ENCODE data around the gene FRMD3.
"Not testable (repeated sequence)": the region's sequence is repeated elsewhere in the genome, so short reads cannot be mapped to it uniquely, and the experiment has no call there.

Gene FRMD3

DNA sequence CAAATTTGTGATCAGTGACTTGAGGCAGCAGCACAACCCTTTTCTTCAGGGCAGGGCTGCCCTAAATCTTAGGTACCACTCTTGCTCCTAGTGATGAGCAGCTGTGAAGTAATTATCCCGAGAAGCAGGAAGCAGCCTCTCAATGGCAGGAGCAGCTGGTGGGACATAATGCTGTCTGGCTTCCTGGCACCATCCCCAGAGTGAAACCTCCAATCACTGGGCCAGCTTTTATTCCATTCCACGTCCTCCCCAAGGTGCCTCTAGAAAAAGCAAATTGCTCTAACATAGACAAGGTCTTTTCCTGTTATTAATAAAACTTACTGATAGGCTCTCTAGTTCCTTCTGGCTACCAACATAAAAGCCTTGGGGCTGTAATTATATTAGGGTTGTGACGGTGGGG is 154.0 kb downstream of the FRMD3 start:
- no peak for DNase-seq

DNA sequence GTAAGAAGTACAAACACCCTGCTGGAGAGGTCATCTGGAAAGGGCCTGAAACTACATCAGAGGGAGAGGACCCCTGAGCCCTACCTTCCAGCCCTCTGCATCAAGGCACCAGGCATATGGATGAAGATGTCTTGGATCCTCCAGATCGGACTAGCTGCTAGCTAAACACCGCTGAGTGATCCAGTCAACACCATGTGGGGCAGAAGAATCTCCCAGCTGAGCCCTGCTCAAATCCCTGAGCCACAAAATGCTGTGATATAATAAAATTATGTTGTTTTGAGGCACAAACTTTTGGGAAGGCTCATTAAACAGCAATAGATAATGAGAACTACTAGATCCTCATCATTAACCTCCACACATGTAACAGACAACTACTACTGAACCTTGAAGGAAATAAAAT is 155.2 kb downstream of the FRMD3 start:
- no peak for DNase-seq

DNA sequence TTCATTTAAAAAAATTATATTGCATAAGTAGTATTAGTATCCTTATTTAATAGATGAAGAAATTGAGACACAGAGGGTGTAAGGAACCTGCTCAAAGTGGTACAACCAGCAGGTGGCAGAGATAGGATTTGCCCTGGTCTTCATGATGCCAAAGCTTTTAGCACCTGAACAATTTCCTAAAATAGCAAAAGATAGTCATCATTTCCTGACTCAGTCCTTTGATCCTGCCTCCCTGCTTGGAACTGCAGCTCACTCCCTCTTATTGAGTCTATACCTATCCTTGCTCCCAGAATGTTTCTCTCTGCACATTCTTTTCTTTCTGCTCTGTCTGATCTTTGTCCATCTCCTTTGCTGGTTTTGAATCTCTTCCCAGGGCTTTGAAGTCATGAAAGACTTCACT is 155.8 kb downstream of the FRMD3 start:
- no peak for DNase-seq

DNA sequence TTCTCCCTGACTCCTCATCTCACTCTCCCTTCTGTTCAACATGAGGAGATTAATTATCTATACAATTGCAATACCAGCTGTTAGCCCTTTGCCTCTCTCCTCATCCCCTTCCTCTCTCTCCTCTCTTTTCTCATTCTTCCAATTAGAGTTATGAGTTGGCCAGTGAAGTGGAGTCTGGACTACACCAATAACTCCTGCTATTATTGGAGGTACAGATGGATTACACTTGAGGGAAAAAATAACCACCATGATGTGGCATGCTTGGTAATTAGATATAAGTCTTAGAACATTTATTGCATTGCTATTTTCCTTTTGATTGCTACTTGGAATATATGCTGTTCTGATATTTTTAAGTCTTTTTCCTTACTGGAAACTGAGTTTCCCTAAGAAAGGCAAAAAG is 159.2 kb downstream of the FRMD3 start:
- DNase-seq, result no peak

DNA sequence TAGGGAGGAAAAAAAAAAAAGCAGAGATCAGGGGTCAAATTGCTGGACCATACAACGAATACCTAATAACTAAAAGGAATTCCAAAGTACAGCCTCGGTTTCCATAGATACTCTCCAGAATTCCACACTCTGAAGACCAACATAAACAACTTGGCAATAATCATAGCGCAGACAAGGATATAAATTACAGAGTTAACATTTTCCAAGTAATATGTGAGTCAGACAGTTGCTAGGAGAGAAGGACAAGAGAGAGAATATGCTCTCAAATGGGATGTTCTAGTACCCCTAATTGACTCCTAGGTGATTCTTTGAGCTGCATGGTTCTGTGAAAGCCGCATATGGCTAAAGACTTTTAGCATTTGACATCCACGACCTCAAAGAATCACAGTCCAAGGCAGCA is 165.2 kb downstream of the FRMD3 start:
- DNase-seq, result peak; percentile 24

GRCh38 chr9:83367326-83367725 is 170.9 kb downstream of the FRMD3 start:
- DNase-seq, result no peak

DNA sequence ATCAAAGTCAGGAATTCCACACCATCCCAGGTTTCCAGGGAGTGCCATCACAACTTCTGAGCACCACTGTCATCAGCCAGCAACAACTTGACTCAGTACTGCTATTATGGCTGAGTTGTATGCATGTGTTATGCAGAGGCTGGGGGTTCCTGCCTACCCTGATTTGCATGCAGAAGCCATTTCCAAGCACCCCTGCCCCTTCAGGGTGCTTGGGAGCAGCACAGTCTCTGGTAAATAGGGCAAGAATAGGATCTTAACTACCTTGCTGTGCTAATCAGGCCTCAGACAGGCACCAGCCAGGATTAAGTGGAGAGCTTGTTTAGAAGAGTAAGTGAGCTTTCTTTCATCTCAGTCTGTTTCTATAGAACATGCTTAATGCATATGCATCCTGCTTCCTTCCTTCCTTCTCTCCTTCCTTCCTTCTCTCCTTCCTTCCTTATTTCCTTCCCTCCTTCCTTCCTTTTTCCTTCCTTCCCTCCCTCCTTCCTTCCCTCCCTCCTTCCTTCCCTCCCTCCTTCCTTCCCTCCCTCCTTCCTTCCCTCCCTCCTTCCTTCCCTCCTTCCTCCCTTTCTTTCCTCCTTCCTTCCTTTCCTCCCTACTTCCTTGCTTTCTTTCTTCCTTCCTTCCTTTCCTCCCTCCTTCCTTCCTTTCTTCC is 175.7 kb downstream of the FRMD3 start:
- no peak for DNase-seq

- DNase-seq, result no peak
Observed at GRCh38 chr9:83359039-83359438, 179.2 kb downstream of the FRMD3 start.

GRCh38 chr9:83358493-83358892 is 179.7 kb downstream of the FRMD3 start:
- not testable (repeated sequence) for DNase-seq

- DNase-seq, result no peak
Observed at GRCh38 chr9:83355729-83356151, 182.5 kb downstream of the FRMD3 start.

GRCh38 chr9:83355024-83355444 is 183.2 kb downstream of the FRMD3 start:
- peak; percentile 79 for DNase-seq

DNA sequence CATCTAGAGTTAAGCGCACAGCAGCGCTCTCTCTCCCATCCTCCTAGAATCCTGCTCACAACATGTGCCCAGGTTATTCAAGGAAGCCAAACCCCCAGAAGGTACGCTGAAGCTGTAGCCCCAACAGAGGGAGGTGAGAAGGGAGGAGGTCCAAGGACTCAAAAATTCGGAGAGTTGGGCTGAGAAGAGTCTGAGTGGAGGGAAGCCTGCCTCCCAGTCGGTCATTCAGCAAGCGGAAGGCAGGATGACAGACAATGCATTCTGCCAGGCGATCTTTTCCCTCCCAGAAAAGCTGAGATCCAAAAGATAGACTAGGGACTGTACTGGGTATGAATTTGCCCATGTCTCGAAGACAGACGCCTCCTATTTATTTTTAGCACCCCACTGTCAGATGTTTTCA is 189.2 kb downstream of the FRMD3 start:
- no peak for DNase-seq

- no peak for DNase-seq
Observed at GRCh38 chr9:83346655-83347420, 191.4 kb downstream of the FRMD3 start.

- DNase-seq, result no peak
Observed at GRCh38 chr9:83343366-83343999, 194.7 kb downstream of the FRMD3 start.

GRCh38 chr9:83342731-83343130 is 195.5 kb downstream of the FRMD3 start:
- DNase-seq, result peak; percentile 40

DNA sequence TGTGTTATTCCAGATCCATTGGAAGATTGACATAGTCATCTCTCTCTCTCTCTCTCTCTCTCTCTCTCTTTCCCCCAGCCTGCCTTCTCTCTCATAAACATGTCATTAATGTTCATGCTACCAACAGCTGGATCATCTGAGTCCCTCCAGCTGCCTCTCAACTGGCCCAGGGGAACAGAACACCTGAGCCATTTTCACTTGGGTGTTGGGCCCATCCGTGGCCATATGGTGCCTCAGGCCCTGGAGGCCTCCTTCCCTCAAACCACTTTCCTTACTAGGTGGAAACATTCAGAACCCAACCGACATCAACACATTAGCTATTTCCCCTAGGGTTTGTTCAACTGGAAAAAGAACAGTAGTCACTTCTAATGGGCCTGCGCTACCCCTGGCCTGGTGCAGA is 196.2 kb downstream of the FRMD3 start:
- no peak for DNase-seq

GRCh38 chr9:83340451-83340850 is 197.8 kb downstream of the FRMD3 start:
- no peak for DNase-seq

- DNase-seq, result no peak
Observed at GRCh38 chr9:83339435-83339834, 198.8 kb downstream of the FRMD3 start.

DNA sequence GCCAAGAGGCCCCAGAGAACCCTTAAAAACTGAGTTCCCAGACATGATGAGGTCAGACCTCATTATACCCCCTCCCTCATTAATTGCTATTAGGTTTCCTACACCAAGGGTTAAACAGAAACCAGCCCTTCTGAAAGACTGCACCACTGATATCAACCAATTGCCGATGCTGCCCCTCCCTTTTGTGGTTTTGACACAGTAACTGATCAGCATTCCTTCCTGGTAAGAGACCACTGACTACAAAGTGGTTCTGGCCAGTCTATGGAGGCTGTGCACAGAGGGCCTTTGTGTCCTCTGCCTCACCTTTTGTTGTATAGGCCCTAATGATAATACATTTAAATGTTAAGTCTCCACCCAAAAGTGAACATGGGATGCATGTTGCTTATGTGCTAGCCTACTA is 201.5 kb downstream of the FRMD3 start:
- DNase-seq, result peak; percentile 7

DNA sequence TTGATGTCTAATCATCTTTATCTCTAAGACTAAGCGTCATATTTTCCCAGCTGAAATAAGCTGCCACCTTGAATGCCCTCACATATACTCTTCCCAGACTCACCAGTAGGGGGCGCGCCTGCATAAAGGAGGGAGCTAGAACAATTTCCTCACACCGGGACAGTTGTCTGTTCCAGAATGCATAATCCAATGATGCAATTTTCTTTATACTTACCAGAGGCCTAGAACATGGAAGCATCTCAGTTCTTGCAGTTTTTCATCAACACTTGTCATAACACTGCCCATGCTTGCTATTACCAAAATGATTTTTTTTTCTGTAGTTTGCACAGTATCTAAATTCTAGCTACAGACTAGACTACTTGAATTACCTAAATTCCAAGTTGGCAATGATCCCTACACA is 203.9 kb downstream of the FRMD3 start:
- peak; percentile 88 for DNase-seq

DNA sequence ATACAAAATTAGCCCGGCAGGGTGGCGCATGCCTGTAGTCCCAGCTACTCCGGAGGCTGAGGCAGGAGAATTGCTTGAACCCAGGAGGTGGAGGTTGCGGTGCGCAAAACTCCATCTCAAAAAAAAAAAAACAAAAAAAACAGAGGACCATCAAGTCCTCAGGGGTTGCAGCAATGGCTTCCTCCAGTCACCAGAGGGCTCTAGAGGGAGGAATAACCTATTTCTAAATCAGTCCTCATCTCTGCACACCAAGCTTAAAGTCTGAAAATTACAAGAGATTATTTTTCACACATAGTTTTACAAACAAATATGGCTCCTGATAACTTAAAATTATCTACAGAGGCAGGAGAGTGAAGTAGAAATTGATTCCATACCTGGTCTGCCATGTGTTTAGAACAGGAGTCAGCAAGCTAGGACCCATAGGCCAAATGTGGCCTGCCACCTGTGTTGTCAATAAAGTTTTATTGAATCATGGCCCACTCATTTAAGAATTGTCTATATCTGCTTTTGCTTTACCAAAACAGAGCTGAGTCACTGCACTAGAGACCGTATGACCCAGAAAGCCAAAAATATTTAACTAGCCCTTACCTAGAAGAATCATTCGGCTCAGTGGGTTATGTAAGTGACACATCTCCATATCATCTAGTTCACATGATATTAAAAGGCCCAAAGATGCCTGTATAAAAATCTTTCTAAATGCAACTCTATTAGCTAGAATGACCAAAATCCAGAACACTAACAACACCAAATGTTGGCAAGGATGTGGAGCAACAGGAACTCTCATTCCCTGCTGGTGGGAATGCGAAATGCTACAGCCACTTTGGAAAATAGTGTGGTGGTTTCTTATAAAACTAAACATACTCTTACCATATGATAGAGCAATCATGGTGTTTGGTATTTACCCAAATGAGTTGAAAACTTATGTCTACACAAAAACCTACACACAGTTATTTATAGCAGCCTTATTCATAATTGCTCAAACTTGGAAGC is 207.7 kb downstream of the FRMD3 start:
- DNase-seq, result no peak

Measured in fibroblast of skin of abdomen (primary cell).